AG04450 (cell line): ENCODE measurements around the gene CCT8L2. TPM values are rescaled to one million over a fixed set of nuclear protein-coding genes. Genes with fewer than 3 reads are reported as not detected.
"Not testable (repeated sequence)": the region's sequence is repeated elsewhere in the genome, so short reads cannot be mapped to it uniquely, and the experiment has no call there.

Experiments
- CTCF ChIA-PET: fragments of 300-600, 350-600 bp; formaldehyde crosslinking; extraction: SDS; loops from one replicate; lab custom pipeline; 2022; ENCODE audit warnings: antibody characterized with exemption, inconsistent platforms; lab: Charles Lee
- POLR2A ChIA-PET: fragments of 350-600 bp; formaldehyde crosslinking; extraction: SDS; loops from one replicate; lab custom pipeline; 2021; ENCODE audit warnings: antibody characterized with exemption, inconsistent platforms; lab: Yijun Ruan, JAX
- DNase-seq: peaks from one replicate; pipeline ENCODE4 v3.0.0-alpha.2; 2011; ENCODE audit warnings: low read depth, low spot score
- H3K27ac ChIP-seq: one replicate; pipeline ENCODE4 v1.5.1; 2012; ENCODE audit warnings: low read depth, low read length, control low read depth
- H3K27me3 ChIP-seq: one replicate; pipeline ENCODE4 v1.6.0; 2012; ENCODE audit warnings: low read length; ENCODE audit not compliant: control insufficient read depth, insufficient read depth
- H3K4me3 ChIP-seq: 2 replicates; pipeline ENCODE4 v1.5.1; 2011; ENCODE audit warnings: mild to moderate bottlenecking, low read depth, low read length, control low read depth
- H3K9me3 ChIP-seq: 2 replicates; pipeline ENCODE4 v1.5.1; 2012; ENCODE audit warnings: low read length; ENCODE audit not compliant: control insufficient read depth, insufficient read depth
- polyA plus RNA-seq: library from polyadenylated mRNA; depleted of rRNA; stranded (reverse); fragments of >200 nt; gene quantifications from 2 replicates; pipeline ENCODE4 v1.2.3, GENCODE V29; 2011; rRNA removed
- TF ChIP-seq, protein P1 (sequence below): IDR thresholded peaks from 2 replicates; pipeline ENCODE4 v1.5.1; 2011; ENCODE audit warnings: low read depth, low read length, control low read depth, inconsistent platforms

Gene CCT8L2
- polyA plus RNA-seq, 1 experiment, result not detected

DNA sequence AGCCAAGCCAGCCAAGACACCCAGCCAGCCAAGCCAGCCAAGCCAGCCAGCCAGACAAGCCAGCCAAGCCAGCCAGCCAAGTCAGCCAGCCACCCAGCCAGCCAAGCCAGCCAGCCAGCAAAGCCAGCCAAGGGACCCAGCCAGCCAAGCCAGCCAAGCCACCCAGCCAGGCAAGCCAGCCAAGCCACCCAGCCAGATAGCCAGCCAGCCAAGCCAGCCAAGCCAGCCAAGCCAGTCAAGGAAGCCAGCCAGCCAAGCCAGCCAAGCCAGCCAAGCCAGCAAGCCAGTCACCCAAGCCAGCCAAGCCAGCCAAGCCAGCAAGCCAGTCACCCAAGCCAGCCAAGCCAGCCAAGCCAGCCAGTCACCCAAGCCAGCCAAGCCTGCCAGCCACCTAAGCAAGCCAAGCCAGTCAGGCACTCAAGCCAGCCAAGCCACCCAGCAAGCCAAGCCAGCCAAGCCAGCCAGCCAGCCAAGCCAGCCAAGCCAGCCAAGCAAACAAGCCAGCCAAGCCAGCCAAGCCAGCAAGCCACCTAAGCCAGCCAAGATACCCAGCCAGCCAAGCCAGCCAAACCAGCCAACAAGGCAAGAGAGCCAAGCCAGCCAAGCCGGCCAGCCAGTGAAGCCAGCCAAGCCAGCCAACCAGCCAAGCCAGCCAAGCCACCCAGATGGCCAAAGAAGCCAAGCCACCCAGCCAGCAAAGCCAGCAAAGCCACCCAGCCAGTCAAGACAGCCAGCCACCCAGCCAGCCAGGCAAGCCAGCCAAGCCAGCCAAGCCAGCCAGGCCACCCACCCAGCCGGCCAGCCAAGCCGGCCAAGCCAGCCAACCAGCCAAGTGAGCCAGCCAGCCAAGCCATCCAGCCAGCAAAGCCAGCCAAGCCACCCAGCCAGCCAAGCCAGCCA, 33.3 kb downstream of the CCT8L2 start:
- H3K4me3 ChIP-seq, result no peak overlapping the region
- TF ChIP-seq, protein P1, sequence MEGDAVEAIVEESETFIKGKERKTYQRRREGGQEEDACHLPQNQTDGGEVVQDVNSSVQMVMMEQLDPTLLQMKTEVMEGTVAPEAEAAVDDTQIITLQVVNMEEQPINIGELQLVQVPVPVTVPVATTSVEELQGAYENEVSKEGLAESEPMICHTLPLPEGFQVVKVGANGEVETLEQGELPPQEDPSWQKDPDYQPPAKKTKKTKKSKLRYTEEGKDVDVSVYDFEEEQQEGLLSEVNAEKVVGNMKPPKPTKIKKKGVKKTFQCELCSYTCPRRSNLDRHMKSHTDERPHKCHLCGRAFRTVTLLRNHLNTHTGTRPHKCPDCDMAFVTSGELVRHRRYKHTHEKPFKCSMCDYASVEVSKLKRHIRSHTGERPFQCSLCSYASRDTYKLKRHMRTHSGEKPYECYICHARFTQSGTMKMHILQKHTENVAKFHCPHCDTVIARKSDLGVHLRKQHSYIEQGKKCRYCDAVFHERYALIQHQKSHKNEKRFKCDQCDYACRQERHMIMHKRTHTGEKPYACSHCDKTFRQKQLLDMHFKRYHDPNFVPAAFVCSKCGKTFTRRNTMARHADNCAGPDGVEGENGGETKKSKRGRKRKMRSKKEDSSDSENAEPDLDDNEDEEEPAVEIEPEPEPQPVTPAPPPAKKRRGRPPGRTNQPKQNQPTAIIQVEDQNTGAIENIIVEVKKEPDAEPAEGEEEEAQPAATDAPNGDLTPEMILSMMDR, result no peak
- no peaks in the 10 kb centered on the region for H3K27me3 ChIP-seq
- POLR2A ChIA-PET, result no interaction called here
- no peak overlapping the region for H3K27ac ChIP-seq
- H3K9me3 ChIP-seq, result peaks cover 72% of the 10 kb centered on the region
- CTCF ChIA-PET, result no interaction called here
- no peak for DNase-seq

DNA sequence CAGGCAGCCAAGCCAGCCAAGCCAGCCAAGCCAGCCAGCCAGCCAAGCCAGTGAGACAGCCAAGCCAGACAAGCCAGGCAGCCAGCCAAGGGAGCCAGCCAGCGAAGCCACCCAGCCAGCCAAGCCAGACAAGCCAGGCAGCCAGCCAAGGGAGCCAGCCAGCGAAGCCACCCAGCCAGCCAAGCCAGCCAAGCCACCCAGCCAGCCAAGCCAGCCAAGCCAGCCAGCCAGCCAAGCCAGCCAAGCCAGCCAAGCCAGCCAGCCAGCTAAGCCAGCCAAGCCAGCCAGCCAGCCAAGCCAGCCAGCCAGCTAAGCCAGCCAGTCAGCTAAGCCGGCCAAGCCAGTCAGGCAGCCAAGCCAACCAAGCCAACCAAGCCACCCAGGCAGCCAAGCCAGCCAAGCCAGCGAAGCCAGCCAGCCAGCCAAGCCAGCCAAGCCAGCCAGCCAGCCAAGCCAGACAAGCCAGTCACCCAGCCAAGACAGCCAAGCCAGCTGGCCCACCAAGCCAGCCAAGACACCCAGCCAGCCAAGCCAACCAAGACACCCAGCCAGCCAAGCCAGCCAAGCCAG, 34.1 kb downstream of the CCT8L2 start:
- CTCF ChIA-PET, DNase-seq, POLR2A ChIA-PET, H3K27me3 ChIP-seq, H3K4me3 ChIP-seq, H3K27ac ChIP-seq: not testable (repeated sequence)
- peaks cover 68% of the 10 kb centered on the region for H3K9me3 ChIP-seq

DNA sequence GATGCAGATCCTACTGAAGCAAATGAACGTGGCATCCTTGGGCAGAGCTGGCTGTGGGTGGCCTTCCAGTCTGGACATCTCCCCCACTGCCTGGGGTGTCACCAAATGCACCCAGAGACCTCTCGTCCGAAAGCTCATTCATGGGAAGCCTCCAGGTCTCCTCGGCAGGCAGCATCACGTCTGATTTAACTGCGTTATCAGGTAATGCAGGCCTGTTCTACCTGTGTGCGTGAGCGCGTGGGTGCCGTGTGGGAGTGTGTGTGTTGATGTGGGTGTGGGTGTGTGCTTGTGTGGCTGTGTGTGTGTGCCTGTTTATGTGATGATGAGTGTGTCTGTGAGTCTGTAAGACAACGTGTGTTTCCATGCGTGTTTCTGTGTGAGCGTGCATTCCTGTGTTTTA, 35.1 kb downstream of the CCT8L2 start:
- CTCF ChIA-PET, H3K27me3 ChIP-seq, POLR2A ChIA-PET, DNase-seq, H3K27ac ChIP-seq, H3K4me3 ChIP-seq: not testable (repeated sequence)
- peaks cover 59% of the 10 kb centered on the region for H3K9me3 ChIP-seq

DNA sequence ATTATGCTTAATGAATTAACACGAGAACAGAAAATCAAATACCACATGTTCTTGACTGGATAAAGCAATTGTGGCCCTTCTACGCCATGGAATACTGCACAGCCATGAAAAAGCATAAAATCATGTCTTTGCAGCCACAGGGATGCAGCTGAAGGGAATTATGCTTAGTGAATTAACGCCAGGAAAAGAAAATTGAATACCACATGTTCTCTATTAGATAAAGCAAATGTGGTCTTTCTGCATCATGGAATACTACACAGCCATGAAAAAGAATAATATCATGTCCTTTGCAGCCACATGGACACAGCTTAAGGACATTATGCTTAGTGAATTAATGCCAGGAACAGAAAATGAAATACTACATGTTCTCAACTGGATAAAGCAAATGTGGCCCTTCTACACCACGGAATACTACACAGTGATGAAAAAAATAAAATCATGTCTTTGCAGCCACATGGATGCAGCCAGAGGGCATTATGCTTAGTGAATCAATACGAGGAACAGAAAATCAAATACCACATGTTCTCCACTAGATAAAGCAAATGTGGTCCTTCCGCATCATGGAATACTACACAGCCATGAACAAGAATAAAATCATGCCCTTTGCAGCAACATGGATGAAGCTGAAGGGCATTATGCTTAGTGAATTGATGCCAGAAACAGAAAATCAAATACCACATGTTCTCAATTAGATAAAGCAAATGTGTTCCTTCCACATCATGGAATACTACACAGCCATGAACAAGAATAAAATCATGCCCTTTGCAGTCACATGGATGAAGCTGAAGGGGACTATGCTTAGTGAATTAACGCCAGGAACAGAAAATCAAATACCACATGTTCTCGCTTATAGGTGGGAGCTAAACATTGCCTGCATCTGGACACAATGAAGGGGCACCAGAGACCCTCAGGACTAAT, 37.3 kb downstream of the CCT8L2 start:
- H3K4me3 ChIP-seq, H3K27ac ChIP-seq, H3K27me3 ChIP-seq, POLR2A ChIA-PET, CTCF ChIA-PET, DNase-seq: not testable (repeated sequence)
- H3K9me3 ChIP-seq, result peaks cover 41% of the 10 kb centered on the region

DNA sequence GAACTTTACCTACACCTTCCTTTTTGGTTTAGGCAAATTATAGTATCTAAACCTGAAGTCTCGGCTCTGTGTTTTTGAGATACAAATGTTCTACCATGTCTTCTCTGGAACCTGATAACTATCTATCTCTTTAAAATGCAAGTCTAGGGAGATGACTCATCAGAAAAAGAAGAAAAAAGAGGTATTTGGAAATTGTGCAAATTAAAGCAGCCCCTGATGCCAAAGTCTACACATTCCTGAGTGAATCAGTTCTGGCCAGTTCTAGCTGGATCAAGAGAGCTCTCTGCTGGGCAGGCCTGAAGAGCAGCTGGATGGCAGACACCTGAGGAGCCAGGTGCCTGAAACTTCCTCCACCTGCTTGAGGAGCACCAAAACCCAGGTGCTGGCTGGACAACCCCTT, 49.3 kb downstream of the CCT8L2 start:
- CTCF ChIA-PET, H3K9me3 ChIP-seq, DNase-seq, H3K27ac ChIP-seq, H3K27me3 ChIP-seq, POLR2A ChIA-PET, H3K4me3 ChIP-seq: not testable (repeated sequence)

Other genes starting within 250 kb of the CCT8L2 start
- not detected in 2 replicates for gene XKR3, start 232.6 kb upstream of the CCT8L2 start, polyA plus RNA-seq